ENCODE data around the gene ATP8B1.

GRCh38 chr18:57791911-57792310, 11.2 kb downstream of the ATP8B1 start:
- TF ChIP-seq CTCF (IDR thresholded peaks at IDR 0.05) (no peak), POLR2AphosphoS5 (IDR thresholded peaks at IDR 0.05) (no peak), EP300 (IDR thresholded peaks at IDR 0.05; ENCODE audit: low read depth) (no peak)

All from transverse colon (tissue), 4 donors.